A549 (cell line): ENCODE measurements around the gene CCDC33. TPM values are rescaled to one million over a fixed set of nuclear protein-coding genes. Genes with fewer than 3 reads are reported as not detected.
A peak's percentile ranks its signal among the peaks of the same experiment; 100 is the strongest.

Source experiments
- ATAC-seq, 2 experiments: fragments of 200-7000 bp in 1 of 2; fragments of >200 bp in 1 of 2; cut with Nextera tagmentation in 1 of 2; cut with Tn5 transposase in 1 of 2; 3 replicates each; pipeline versions ENCODE4 v1.8.0 to v1.9.1; 2018 to 2020; ENCODE audit warnings: mild to moderate bottlenecking in 1 of 2, moderate library complexity in 1 of 2
- CTCF ChIA-PET: fragments of 300-600 bp; sonication (Branson Sonifier 250); formaldehyde crosslinking; extraction: SDS; loops from one replicate; lab custom pipeline; 2021; ENCODE audit warnings: antibody characterized with exemption, inconsistent platforms; lab: Yijun Ruan, JAX
- POLR2A ChIA-PET: fragments of 350-600 bp; formaldehyde crosslinking; extraction: SDS; loops from one replicate; lab custom pipeline; 2021; ENCODE audit warnings: antibody characterized with exemption, inconsistent platforms; lab: Yijun Ruan, JAX
- DNase-seq, 2 experiments: peaks; one replicate each; pipeline versions ENCODE4 v3.0.0 to v3.0.0-alpha.2; 2011 to 2016; ENCODE audit warnings: low read depth in 1 of 2, low spot score in 1 of 2
- FAIRE-seq: peaks from 2 replicates; lab custom pipeline; 2011; peaks lifted over from hg19 to GRCh38; lab: Jason Lieb, UNC
- H3K27ac ChIP-seq, 2 experiments: fragments of >200 bp; sonication (Bioruptor Twin); formaldehyde crosslinking; 3 replicates each; pipeline ENCODE4 v1.5.1; 2016 to 2017
- H3K4me1 ChIP-seq: fragments of >200 bp; sonication (Bioruptor Twin); formaldehyde crosslinking; 3 replicates; pipeline ENCODE4 v1.6.1; 2016
- H3K4me2 ChIP-seq: fragments of >200 bp; sonication (Bioruptor Twin); formaldehyde crosslinking; 3 replicates; pipeline ENCODE4 v1.6.1; 2016
- H3K4me3 ChIP-seq: fragments of >200 bp; sonication (Bioruptor Twin); formaldehyde crosslinking; 3 replicates; pipeline ENCODE4 v1.5.1; 2016
- H3K9me3 ChIP-seq: fragments of >200 bp; sonication (Bioruptor Twin); formaldehyde crosslinking; 3 replicates; pipeline ENCODE4 v1.6.1; 2016
- BCL3 ChIP-seq: fragments of >200 bp; sonication (Bioruptor Twin); formaldehyde crosslinking; IDR thresholded peaks from 3 replicates; pipeline ENCODE4 v1.6.1; 2016
- CBX8 ChIP-seq: fragments of 200-600 bp; sonication (generic); IDR thresholded peaks from 2 replicates; pipeline ENCODE4 v1.6.1; 2016
- CEBPB ChIP-seq, 2 experiments: fragments of >200 bp in 1 of 2; sonication (Bioruptor Twin) in 1 of 2; formaldehyde crosslinking in 1 of 2; IDR thresholded peaks; 2 replicates each; pipeline ENCODE4 v1.6.1; 2012 to 2016
- CHD2 ChIP-seq: fragments of 150-350 bp; IDR thresholded peaks from 2 replicates; pipeline ENCODE4 v1.6.1; 2014; ENCODE audit warnings: low read length; ENCODE audit not compliant: partially characterized antibody
- CHD4 ChIP-seq: fragments of 200-600 bp; sonication (generic); IDR thresholded peaks from 2 replicates; pipeline ENCODE4 v1.6.1; 2016; ENCODE audit warnings: antibody characterized with exemption, mild to moderate bottlenecking, borderline replicate concordance
- ELK1 ChIP-seq: fragments of 150-350 bp; IDR thresholded peaks from 2 replicates; pipeline ENCODE4 v1.6.1; 2014; ENCODE audit warnings: low read depth, mild to moderate bottlenecking, low read length
- EP300 ChIP-seq, 2 experiments: fragments of >200 bp; sonication (Bioruptor Twin); formaldehyde crosslinking; IDR thresholded peaks; 2 replicates in 1 of 2; 3 replicates in 1 of 2; pipeline ENCODE4 v1.6.1; 2016 to 2017
- FOSB ChIP-seq: fragments of 250-450 bp; sonication (Bioruptor Pico); IDR thresholded peaks from 2 replicates; pipeline ENCODE4 v1.5.0; 2020; ENCODE audit warnings: mild to moderate bottlenecking, moderate library complexity
- FOSL2 ChIP-seq, 2 experiments: fragments of 450-650 bp in 1 of 2; fragments of >200 bp in 1 of 2; sonication (Bioruptor Twin) in 1 of 2; formaldehyde crosslinking; IDR thresholded peaks; 2 replicates each; pipeline versions ENCODE4 v1.5.0 to v1.6.1; 2016 to 2020; ENCODE audit warnings: mild to moderate bottlenecking in 1 of 2, moderate library complexity in 1 of 2
- HDAC2 ChIP-seq: fragments of 200-600 bp; sonication (generic); IDR thresholded peaks from 2 replicates; pipeline ENCODE4 v1.6.1; 2016
- JUN ChIP-seq, 2 experiments: fragments of >200 bp; sonication (Bioruptor Twin); formaldehyde crosslinking; IDR thresholded peaks; 2 replicates in 1 of 2; 3 replicates in 1 of 2; pipeline ENCODE4 v1.6.1; 2016 to 2017
- KDM1A ChIP-seq: fragments of 200-600 bp; sonication (generic); IDR thresholded peaks from 2 replicates; pipeline ENCODE4 v1.6.1; 2016; ENCODE audit warnings: low read depth, mild to moderate bottlenecking
- MAZ ChIP-seq: fragments of 150-350 bp; IDR thresholded peaks from 2 replicates; pipeline ENCODE4 v1.6.1; 2014; ENCODE audit warnings: antibody characterized with exemption, low read depth, low read length, borderline replicate concordance
- PHF8 ChIP-seq: fragments of 200-600 bp; sonication (generic); IDR thresholded peaks from 2 replicates; pipeline ENCODE4 v1.6.1; 2016; ENCODE audit warnings: low read depth, mild to moderate bottlenecking, antibody characterized with exemption, moderate library complexity, borderline replicate concordance
- POLR2AphosphoS2 ChIP-seq: conservative IDR thresholded peaks from 2 replicates; pipeline ENCODE4 v1.6.1; 2012; ENCODE audit warnings: low read length, improper control_type of control experiment, inconsistent platforms
- RAD21 ChIP-seq, 2 experiments: fragments of >200 bp in 1 of 2; sonication (Bioruptor Twin) in 1 of 2; formaldehyde crosslinking in 1 of 2; IDR thresholded peaks in 1 of 2; conservative IDR thresholded peaks in 1 of 2; 2 replicates in 1 of 2; 3 replicates in 1 of 2; pipeline ENCODE4 v1.6.1; 2012 to 2018; ENCODE audit warnings: inconsistent platforms in 1 of 2
- RCOR1 ChIP-seq: fragments of 150-350 bp; IDR thresholded peaks from 2 replicates; pipeline ENCODE4 v1.6.1; 2014; ENCODE audit warnings: antibody characterized with exemption, low read length, low read depth
- SREBF2 ChIP-seq: fragments of 450-650 bp; IDR thresholded peaks from 2 replicates; pipeline ENCODE4 v1.6.1; 2014; ENCODE audit warnings: mild to moderate bottlenecking, moderate library complexity
- ZFP36 ChIP-seq: fragments of 450-650 bp; IDR thresholded peaks from 2 replicates; pipeline ENCODE4 v1.6.1; 2014; ENCODE audit warnings: borderline replicate concordance; ENCODE audit not compliant: partially characterized antibody
- WGBS: methylation state at CpG from one replicate; pipeline ENCODE4 v1.1.6; 2017; ENCODE audit errors: missing lambda C conversion rate; 5-methylcytosine and 5-hydroxymethylcytosine counted together
- polyA plus RNA-seq, 4 experiments: library from polyadenylated mRNA; depleted of rRNA in 3 of 4; stranded (reverse); fragments of >200 nt; fragmentation: RNase III in 1 of 4; extraction: RNeasy Plus Mini Kit Qiagen cat#74134 plus additional on column Dnase treatment in 1 of 4; gene quantifications; 2 replicates in 3 of 4; 3 replicates in 1 of 4; pipeline ENCODE4 v1.2.3, GENCODE V29; 2011 to 2017
- TF ChIP-seq, protein P1 (sequence below): IDR thresholded peaks from 2 replicates; pipeline ENCODE4 v1.6.1; 2012
- TF ChIP-seq, protein P2 (sequence below): fragments of 450-650 bp; IDR thresholded peaks from 2 replicates; pipeline ENCODE4 v1.6.1; 2014; ENCODE audit warnings: antibody characterized with exemption

The CCDC33 gene
- polyA plus RNA-seq, 2 of the 4 experiments (the other 2 are of a cell fraction) = 5.9 to 9.2 TPM

DNA sequence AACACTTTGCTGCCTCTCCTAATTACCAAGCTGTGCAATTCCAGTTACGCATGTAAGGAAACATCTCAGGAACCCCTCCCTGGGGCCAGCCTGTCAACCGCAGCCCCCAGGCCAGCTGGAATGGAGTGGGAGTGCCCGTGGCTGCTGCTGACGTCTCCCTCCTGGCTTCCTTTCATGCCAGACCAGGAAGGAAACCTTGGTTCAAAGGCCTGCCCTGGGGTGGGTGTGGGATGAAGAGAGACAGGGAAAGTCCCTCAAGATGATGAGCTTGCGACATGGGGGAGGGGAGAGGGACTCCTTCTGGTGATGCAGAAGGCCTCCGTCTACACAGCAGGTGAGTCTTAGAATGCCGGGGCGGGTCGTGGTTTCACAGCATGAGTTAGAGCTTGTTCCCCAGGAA, 142.7 kb downstream of the CCDC33 start:
- WGBS = 69% methylated on average over 6 of the region's 9 CpGs
- peaks cover 8% of the 10 kb centered on the region for H3K4me1 ChIP-seq
- POLR2A ChIA-PET = interaction anchor here (1.0 kb wide), 1 partner anchor 82 kb away, joined by 3 read pairs; the partner anchor contains the start of gene UBL7
- H3K9me3 ChIP-seq = no peaks in the 10 kb centered on the region
- H3K27ac ChIP-seq = no peak overlapping the region
- H3K4me2 ChIP-seq = no peak overlapping the region
- ATAC-seq (no peak), DNase-seq (peak in 1 of 2 experiments; percentile 21), FAIRE-seq (no peak)
- CTCF ChIA-PET = interaction anchor here (0.6 to 23.0 kb wide), 8 partner anchors 12 to 391 kb away, joined by 3 to 681 read pairs (median 3); partner anchors contain the start of gene SEMA7A
- no peak overlapping the region for H3K4me3 ChIP-seq
- TF ChIP-seq CHD4 = no peak
- no peak for TF ChIP-seq CEBPB (IDR thresholded peaks at IDR 0.05)
- TF ChIP-seq JUN (IDR thresholded peaks at IDR 0.05) = no peak
- no peak for TF ChIP-seq POLR2AphosphoS2
- TF ChIP-seq, protein P1, sequence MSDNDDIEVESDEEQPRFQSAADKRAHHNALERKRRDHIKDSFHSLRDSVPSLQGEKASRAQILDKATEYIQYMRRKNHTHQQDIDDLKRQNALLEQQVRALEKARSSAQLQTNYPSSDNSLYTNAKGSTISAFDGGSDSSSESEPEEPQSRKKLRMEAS = no peak
- TF ChIP-seq SREBF2 = no peak
- no peak for TF ChIP-seq BCL3
- TF ChIP-seq CBX8 = no peak
- TF ChIP-seq KDM1A = no peak
- no peak for TF ChIP-seq EP300 (IDR thresholded peaks at IDR 0.05)
- TF ChIP-seq ELK1 = no peak
- no peak for TF ChIP-seq MAZ
- no peak for TF ChIP-seq HDAC2
- TF ChIP-seq RAD21 (conservative IDR thresholded peaks at IDR 0.05 in 1 of 2, IDR thresholded peaks at IDR 0.05 in 1 of 2) = no peak
- TF ChIP-seq PHF8 = no peak
- no peak for TF ChIP-seq RCOR1
- TF ChIP-seq ZFP36 = no peak
- TF ChIP-seq CHD2 = no peak

- Histone ChIP-seq H3K27ac (no peak overlapping the region), H3K4me2 (no peak overlapping the region), H3K4me1 (peaks cover 9% of the 10 kb centered on the region), H3K4me3 (no peak overlapping the region), H3K9me3 (no peaks in the 10 kb centered on the region)
- 41% methylated on average over 7 of the region's 12 CpGs for WGBS
- FAIRE-seq (no peak), DNase-seq (no peak), ATAC-seq (no peak)
- ChIA-PET CTCF (interaction anchor here (1.9 to 23.0 kb wide), 6 partner anchors 11 to 80 kb away, joined by 5 to 681 read pairs (median 10); partner anchors contain the start of genes SEMA7A and UBL7), POLR2A (no interaction called here)
- no peak for TF ChIP-seq FOSB
- no peak for TF ChIP-seq FOSL2 (IDR thresholded peaks at IDR 0.05)
- TF ChIP-seq FOSL2 (CRISPR knock-in tag; IDR thresholded peaks at IDR 0.05) = 0 out of 2 replicates have a peak, but pooled peaks have one; percentile 7
Observed at GRCh38 chr15:74380361-74381189, 144.4 kb downstream of the CCDC33 start.

DNA sequence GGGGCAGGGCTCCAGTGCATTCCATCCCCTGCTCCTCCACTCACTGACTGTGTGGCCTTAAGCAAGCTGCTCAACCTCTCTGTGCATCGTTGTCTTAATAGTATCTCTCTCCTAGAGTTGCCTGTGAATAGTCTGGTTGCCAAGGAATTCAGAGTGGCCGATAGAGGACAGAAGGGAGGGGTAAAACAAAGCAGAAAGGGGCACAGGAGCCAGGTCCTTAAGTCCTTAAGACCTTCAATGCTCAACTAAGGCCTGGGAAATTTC, 145.0 kb downstream of the CCDC33 start:
- TF ChIP-seq, protein P1 = no peak
- TF ChIP-seq, protein P2, sequence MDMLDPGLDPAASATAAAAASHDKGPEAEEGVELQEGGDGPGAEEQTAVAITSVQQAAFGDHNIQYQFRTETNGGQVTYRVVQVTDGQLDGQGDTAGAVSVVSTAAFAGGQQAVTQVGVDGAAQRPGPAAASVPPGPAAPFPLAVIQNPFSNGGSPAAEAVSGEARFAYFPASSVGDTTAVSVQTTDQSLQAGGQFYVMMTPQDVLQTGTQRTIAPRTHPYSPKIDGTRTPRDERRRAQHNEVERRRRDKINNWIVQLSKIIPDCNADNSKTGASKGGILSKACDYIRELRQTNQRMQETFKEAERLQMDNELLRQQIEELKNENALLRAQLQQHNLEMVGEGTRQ = no peak
- no peaks in the 10 kb centered on the region for H3K9me3 ChIP-seq
- no peak overlapping the region for H3K4me3 ChIP-seq
- no peak for ATAC-seq
- 31% methylated on average over 2 of the region's 2 CpGs for WGBS
- ChIA-PET POLR2A (no interaction called here), CTCF (interaction anchor here (1.7 to 23.0 kb wide), 7 partner anchors 10 to 97 kb away, joined by 5 to 681 read pairs (median 9); partner anchors contain the start of genes SEMA7A and UBL7)
- no peak overlapping the region for H3K27ac ChIP-seq
- DNase-seq = no peak
- no peak for FAIRE-seq
- H3K4me2 ChIP-seq = no peak overlapping the region
- peaks cover 9% of the 10 kb centered on the region for H3K4me1 ChIP-seq
